NT2/D1 (cell line): Measurements from ENCODE around the gene MADD.

Experiments
- DNase-seq: peaks from one replicate; pipeline ENCODE4 v3.0.0-alpha.2; 2011; ENCODE audit warnings: low read depth, low spot score
- H3K27me3 ChIP-seq: 2 replicates; pipeline ENCODE4 v1.6.0; 2011; ENCODE audit warnings: mild to moderate bottlenecking; ENCODE audit not compliant: insufficient read length, insufficient read depth
- H3K36me3 ChIP-seq: 2 replicates; pipeline ENCODE4 v1.6.1; 2011; ENCODE audit warnings: mild to moderate bottlenecking, low read length, mixed read lengths; ENCODE audit not compliant: insufficient read depth, insufficient read length
- H3K4me1 ChIP-seq: 2 replicates; pipeline ENCODE4 v1.5.1; 2011; ENCODE audit not compliant: insufficient read depth, insufficient read length
- H3K4me3 ChIP-seq: 2 replicates; pipeline ENCODE4 v1.5.1; 2011; ENCODE audit warnings: low read depth; ENCODE audit not compliant: insufficient read length
- H3K9ac ChIP-seq: 2 replicates; pipeline ENCODE4 v1.6.0; 2011; ENCODE audit warnings: low read depth; ENCODE audit not compliant: insufficient read length
- H3K9me3 ChIP-seq: 2 replicates; pipeline ENCODE4 v1.5.1; 2011; ENCODE audit warnings: mild to moderate bottlenecking, low read length; ENCODE audit not compliant: insufficient read depth
- SUZ12 ChIP-seq: IDR thresholded peaks from 2 replicates; pipeline ENCODE4 v1.6.1; 2011; ENCODE audit not compliant: insufficient read length, insufficient read depth; ENCODE audit errors: extremely low read depth
- YY1 ChIP-seq: IDR thresholded peaks from 2 replicates; pipeline ENCODE4 v1.6.1; 2011; ENCODE audit not compliant: insufficient read length, insufficient read depth
- ZNF274 ChIP-seq: IDR thresholded peaks from 2 replicates; pipeline ENCODE4 v1.6.1; 2011; ENCODE audit warnings: mild to moderate bottlenecking, low read depth, low read length

Gene MADD

GRCh38 chr11:47351156-47352126 is 81.5 kb downstream of the MADD start:
- TF ChIP-seq YY1: no peak
- no peak for TF ChIP-seq SUZ12
- Histone ChIP-seq H3K27me3 (no peaks in the 10 kb centered on the region), H3K4me3 (no peak overlapping the region), H3K9ac (no peak overlapping the region), H3K9me3 (no peaks in the 10 kb centered on the region), H3K36me3 (no peaks in the 10 kb centered on the region), H3K4me1 (peaks cover 10% of the 10 kb centered on the region)
- DNase-seq: no peak

GRCh38 chr11:47352556-47352955 is 82.6 kb downstream of the MADD start, which contains the start of gene MYBPC3:
TSS of gene MYBPC3 (minus strand) at chr11:47352702. CDS start at chr11:47352647, 55 bp downstream.
- DNase-seq: no peak
- no peaks in the 10 kb centered on the region for H3K9me3 ChIP-seq
- H3K4me3 ChIP-seq: no peak within 1 kb of the TSS
- H3K27me3 ChIP-seq: no peaks in the 10 kb centered on the region
- H3K4me1 ChIP-seq: peaks cover 10% of the 10 kb centered on the region
- TF ChIP-seq SUZ12 (no peak), ZNF274 (no peak), YY1 (no peak)
- H3K36me3 ChIP-seq: no peaks in the 10 kb centered on the region
- H3K9ac ChIP-seq: peak within 1 kb of the TSS; percentile 24

GRCh38 chr11:47353978-47354774 is 84.2 kb downstream of the MADD start:
- H3K4me1 ChIP-seq: peaks cover 10% of the 10 kb centered on the region
- peaks cover 3% of the 10 kb centered on the region for H3K36me3 ChIP-seq
- TF ChIP-seq ZNF274 (no peak), YY1 (no peak), SUZ12 (no peak)
- H3K4me3 ChIP-seq: no peak overlapping the region
- H3K9ac ChIP-seq: no peak overlapping the region
- H3K27me3 ChIP-seq: no peaks in the 10 kb centered on the region
- no peaks in the 10 kb centered on the region for H3K9me3 ChIP-seq
- no peak for DNase-seq

GRCh38 chr11:47354913-47355282 is 85.0 kb downstream of the MADD start:
- Histone ChIP-seq H3K4me3 (peak overlapping the region; percentile 31), H3K4me1 (peaks cover 10% of the 10 kb centered on the region), H3K9ac (peak overlapping the region; percentile 68)

GRCh38 chr11:47355283-47356128 is 85.6 kb downstream of the MADD start:
- Histone ChIP-seq H3K36me3 (peaks cover 3% of the 10 kb centered on the region), H3K9me3 (no peaks in the 10 kb centered on the region), H3K27me3 (no peaks in the 10 kb centered on the region), H3K9ac (peak overlapping the region; percentile 68), H3K4me3 (peak overlapping the region; percentile 31), H3K4me1 (peaks cover 9% of the 10 kb centered on the region)
- DNase-seq: peak; percentile 98
- TF ChIP-seq SUZ12 (no peak), ZNF274 (no peak)

More at GRCh38 chr11:47354913-47355282, 85.0 kb downstream of the MADD start:
- no peak for DNase-seq
- H3K27me3 ChIP-seq: no peaks in the 10 kb centered on the region
- H3K9me3 ChIP-seq: no peaks in the 10 kb centered on the region
- peaks cover 3% of the 10 kb centered on the region for H3K36me3 ChIP-seq
- TF ChIP-seq SUZ12: no peak
- no peak for TF ChIP-seq YY1
- no peak for TF ChIP-seq ZNF274

- no peaks in the 10 kb centered on the region for H3K9me3 ChIP-seq
- no peak overlapping the region for H3K4me3 ChIP-seq
- no peak overlapping the region for H3K9ac ChIP-seq
- H3K27me3 ChIP-seq: no peaks in the 10 kb centered on the region
- H3K4me1 ChIP-seq: peaks cover under 1% of the 10 kb centered on the region
- H3K36me3 ChIP-seq: peaks cover 3% of the 10 kb centered on the region
- TF ChIP-seq SUZ12: no peak
- DNase-seq: no peak
These were observed 86.4 kb downstream of the MADD start for GRCh38 chr11:47356129-47356997.
